Measurements from ENCODE around the gene AFAP1.

The AFAP1 gene

DNA sequence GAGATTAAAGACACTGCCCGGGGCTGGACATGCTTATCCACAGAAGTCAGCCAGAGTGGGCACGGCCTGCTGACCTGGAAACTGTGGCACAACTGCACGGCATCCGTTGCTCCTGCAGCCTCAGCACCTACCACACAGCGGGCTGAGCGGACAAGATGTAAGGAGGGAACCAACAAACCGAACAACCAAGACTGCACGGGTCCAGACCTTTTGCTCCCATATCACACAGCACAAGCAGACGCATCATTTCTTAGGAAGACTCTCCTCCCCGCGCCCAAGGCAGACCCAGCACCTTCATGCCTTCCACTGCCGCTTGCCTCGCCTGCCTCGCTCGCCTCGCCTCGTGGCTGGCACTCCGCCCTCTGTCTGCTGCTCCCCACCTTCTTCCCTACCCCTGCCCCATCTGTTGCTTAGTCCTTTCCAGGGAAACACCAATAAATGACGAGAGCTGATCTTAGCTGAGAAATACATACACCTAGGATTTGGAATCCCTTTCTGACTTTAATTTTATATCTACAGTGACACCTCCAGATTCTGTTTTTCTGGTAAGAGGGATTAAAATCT lies 79.0 kb downstream of the AFAP1 start:
- DNase-seq, result no peak

DNA sequence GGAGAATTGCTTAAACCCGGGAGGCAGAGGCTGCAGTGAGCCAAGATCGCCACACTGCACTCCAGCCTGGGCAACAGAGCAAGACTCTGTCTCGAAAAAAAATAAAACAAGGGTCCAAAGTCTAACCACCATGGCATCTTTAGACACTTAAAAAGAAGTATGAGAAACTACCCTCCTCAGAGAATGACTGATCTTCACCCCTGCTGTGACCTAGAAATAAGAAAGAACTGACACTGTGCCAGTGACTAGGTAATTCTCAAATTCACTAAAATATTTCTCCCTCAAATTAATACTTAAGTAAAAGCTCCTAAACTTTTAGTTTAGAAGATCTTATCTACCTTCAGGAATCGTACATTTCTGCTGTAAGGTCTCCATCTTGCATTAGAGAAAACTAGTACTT lies 80.3 kb downstream of the AFAP1 start:
- DNase-seq, result no peak

DNA sequence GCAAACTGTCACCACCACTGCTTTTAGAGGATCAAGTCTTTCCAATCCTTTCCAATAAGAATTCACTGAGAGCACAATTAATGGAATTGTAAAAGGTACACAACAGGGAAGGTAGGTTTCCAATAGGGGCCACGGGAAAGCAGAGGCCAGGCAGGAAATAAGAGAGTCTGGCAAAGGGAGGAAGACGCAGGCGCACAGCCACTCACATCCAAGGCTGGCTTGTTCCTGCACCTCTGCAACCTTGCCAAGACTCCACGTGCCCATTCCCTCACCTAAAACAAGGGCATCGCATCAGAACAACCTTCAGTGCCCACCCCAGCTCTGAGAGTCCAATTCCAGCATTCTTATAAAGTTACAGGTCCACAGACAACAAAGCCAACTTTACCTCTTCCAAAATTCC lies 81.2 kb downstream of the AFAP1 start:
- no peak for DNase-seq

DNA sequence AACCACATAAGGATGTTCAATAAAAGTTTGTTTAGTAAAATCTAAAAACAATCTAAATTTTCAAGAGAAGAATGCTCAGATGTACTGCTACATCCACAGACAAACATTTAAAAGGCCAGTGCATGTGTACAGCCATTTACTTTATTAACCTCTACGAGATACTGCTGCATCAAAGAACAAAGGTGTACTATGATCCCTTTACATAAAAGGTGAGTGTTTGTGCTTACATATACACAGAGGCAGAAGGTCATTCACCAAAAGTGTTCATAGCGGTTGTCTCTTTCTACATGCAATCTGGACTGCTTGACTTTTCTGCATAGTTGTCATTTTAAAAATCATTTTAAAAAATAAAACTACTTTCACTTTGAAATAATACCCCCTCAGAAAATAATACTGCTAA lies 81.7 kb downstream of the AFAP1 start:
- DNase-seq, result no peak

DNA sequence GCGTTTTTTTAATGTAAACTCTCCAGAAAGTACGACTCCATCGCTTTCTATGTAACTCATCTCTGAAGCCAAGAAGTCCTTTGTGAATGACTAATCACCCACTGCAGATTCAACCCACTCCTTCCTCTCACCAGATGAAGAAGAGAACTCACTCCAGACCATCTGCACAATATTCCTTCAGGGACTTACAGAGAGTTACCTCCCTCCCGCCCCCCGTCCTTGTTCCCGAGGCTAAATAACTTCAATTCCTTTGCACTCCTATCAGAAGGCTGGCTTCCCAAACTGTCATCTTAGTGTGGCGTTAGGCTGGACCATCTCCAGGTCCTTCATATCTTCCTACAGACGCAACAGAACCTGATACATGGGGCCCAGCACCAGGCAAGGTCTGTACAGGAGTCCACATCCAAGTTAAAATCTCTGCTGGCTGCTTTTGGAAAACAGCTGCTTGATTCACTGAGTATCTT lies 82.4 kb downstream of the AFAP1 start:
- no peak for DNase-seq

DNA sequence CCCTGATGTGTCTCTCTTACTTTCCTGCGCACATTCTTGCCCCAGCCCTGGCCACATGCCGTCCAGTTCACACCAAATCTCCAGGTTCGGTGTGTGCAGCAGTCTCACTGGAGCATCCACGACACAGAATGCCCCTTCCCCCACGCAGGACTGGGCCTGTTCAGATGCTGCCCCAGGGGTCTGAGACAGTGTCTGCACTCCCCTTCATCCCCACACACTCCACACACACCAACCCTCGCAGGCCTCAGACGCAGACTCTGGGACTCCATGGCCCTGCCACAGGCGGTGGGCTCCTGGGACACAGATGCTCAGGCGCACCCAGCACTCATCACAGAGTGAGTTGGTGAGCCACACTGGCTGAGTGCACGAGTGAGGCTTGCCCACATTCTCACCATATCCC lies 83.9 kb downstream of the AFAP1 start:
- DNase-seq, result no peak

DNA sequence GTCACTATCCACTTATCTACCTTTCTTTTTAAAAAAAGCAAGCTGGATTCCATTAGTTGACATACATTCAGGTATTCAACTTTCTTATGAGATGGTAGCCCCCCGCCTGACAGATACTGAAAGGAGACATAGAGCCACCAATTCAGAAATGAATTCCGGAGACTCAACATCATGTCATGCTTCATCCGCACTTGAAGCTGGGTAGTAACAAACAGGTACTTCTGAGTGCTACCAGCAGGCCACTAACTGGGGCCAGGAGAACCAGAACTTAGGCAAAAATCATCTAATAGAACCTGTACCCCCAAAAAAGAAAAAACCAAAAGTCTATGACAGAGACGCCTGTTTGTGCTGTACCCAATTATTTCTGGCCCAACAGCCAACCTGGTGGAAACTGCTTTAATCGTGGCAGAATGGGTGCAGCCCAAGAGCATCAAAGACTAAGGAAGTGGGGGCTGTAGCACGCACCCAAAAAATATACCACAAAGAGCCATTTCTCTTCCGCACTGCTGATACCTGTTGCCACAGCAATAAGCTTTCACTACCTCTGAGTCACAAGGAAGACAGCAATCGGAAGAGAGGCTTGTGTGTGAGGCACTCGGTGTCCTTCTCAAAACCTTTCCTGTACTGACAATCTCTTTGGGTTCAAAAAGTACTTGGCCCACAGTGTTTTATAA lies 84.8 kb downstream of the AFAP1 start:
- DNase-seq, result no peak

DNA sequence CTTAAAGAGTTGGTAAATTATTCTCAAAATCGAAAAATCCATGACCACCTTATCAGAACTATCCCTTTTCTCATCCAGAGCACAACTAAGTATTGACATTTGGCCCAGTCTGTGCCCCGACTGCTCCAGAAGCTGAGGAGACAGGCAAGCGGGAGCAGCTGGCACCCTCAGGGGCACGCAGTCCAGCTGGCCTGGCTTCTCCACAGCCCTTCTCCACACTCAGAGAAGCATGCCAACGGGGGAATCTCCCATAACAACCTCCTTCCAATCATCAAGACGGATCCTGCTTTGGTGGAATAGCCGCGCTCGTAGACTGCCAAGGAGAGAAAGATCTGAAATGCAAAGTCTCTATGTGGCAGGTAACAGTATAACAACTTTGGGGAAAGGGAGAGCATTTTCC lies 85.4 kb downstream of the AFAP1 start:
- no peak for DNase-seq

DNA sequence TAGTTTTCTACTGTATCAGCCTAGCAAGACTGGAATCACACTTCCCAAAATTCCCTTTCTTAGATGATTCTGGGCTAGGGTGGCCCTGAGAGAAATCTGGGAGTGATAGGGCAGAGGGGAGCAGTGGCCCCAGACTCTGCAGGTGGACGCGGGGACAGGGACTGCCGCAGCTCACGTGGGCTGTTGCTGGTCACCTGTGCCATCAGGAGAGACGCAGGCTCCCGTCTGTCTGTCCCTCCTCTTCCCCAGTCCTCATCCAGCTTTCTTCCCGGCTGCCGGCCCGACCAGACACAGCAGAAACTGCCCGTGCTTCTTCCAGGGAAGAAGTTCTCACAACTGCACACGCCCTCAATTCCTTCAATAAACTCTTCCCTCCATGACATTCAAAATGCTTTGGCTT lies 86.4 kb downstream of the AFAP1 start:
- no peak for DNase-seq

DNA sequence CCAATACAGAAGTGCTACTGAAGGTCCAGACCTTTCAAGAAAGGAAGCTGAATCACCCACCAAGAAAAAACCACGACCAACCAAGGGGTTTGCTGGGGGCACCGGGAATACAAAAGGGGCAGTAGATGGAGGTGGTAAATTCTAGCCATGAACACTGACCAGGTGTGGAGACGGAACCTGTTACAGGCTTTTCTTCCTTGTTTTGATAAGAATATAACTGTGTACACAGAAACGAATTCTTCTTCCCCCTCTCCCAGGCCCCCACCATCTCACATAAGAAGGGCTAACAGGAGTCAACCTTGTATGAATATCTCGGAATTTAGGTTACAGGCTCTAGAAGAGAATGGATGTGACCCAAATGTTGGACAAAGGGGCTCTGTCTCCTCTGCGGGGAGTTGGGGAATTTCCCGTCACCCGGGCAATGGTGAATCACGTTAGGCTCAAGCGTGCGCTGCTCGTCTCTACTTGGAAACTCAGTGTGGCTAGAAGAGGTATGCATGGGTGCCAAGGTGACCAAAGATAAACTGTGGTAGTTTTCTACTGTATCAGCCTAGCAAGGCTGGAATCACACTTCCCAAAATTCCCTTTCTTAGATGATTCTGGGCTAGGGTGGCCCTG lies 87.0 kb downstream of the AFAP1 start:
- DNase-seq, result no peak

DNA sequence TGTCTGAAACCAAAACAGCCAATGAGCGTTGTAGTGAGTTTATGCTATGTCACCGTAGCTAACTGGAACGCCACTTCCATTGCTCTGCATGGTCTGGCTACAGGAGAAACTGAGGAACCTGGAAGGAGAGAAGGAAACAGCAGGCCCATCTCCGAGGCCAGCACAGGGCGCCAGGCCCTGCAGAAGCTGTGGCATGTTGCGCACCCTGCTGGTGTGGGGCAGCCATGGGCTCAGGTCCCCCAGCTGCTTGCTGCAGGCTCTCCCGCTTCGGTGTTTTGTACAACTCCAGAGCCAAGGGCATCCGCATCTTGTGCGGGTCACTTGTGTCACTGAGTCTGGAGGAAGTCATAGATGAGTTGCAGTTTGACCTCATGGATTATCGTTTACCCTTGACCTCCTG lies 89.2 kb downstream of the AFAP1 start:
- no peak for DNase-seq

DNA sequence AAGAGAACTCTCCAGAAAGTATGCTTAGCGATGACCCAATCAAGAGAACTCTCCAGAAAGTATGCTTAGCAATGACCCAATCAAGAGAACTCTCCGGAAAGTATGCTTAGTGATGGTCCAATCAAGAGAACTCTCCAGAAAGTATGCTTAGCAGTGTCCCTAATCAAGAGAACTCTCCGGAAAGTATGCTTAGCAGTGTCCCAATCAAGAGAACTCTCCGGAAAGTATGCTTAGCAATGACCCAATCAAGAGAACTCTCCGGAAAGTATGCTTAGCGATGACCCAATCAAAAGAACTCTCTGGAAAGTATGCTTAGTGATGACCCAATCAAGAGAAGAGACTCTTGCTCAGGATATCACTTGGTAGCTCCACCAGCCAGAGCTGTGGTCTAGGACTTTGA lies 92.5 kb downstream of the AFAP1 start:
- no peak for DNase-seq

DNA sequence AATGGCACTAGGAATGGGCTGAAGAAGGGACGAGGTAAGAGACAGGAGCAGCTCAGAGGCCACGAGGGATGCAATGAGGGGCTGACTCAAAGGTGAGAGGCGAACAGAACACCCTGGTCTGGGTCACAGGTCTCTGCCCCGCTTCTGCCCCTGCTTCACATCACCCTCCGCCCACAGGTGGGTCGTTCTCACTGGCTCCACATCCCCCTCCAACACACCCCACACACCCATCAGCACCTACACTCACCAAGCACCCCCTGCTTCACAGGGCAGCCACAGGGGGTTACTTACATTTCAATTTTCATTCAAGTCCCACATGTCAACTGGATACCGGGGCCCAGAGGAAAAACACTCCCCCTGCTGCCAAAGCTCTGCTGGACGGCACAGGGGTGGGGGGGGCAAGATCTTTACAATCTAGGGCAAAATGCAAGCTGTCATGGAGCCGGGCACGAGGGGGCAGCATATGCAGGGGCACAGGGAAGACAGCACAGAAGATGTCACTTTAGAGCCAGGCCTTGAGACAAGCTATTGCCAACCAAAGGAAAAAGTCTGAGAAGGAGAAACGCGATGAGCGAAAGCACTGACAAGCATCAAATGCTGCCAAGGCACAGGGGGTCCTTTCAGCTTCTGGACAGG lies 94.0 kb downstream of the AFAP1 start:
- no peak for DNase-seq

DNA sequence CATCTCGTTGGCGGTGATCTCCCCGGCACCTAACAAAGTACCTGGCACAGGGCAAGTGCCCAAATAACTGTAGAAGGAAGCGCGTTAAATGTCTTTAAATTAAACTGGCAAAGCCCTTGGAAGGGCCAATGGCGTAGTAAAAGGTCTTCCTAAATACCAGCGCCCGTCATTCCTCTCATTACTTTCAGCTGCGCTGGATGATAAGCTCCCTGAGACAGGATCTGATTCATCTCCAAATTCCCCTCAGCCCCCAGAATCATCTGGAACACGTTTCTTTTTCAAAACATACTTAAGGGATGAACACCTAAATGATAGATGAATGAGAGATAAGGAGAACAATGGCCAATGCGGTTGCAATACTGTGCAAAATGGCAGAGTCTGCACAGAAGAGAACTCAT lies 95.1 kb downstream of the AFAP1 start:
- no peak for DNase-seq

DNA sequence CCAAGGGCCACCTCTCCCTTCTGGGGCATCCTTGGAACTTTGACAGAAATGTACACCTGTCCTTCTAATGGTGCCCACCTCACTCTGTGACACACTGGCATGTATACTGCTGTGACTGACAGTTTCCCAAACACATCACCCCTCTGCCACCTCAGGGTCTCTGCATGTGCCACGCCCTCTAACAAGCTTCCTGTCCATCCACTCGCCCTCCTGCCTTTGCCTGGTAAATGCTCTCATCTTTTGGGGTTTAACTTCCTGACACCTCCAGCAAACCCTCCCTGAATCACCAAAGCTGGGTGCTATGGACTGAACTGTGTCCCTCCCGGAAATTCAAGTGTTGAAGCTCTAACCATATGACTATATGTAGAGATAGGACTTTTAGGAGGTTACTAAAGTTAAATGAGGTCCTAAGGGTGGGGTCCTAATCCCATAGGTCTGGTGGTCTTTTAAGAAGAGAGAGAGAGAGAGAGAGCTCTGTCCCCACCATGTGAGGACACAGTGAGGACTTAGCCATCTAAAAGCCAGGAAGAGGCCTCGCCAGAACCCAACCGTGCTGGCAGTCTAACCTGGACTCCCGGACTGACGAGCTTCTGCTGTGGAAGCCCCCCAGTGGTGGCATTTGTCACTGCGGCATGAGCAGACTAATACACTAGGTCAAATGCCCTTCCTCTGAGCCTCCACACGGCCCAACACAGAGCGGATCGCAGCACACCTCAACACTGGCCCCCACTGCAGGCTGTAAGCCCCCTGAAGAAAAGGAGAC lies 95.6 kb downstream of the AFAP1 start:
- DNase-seq, result no peak

DNA sequence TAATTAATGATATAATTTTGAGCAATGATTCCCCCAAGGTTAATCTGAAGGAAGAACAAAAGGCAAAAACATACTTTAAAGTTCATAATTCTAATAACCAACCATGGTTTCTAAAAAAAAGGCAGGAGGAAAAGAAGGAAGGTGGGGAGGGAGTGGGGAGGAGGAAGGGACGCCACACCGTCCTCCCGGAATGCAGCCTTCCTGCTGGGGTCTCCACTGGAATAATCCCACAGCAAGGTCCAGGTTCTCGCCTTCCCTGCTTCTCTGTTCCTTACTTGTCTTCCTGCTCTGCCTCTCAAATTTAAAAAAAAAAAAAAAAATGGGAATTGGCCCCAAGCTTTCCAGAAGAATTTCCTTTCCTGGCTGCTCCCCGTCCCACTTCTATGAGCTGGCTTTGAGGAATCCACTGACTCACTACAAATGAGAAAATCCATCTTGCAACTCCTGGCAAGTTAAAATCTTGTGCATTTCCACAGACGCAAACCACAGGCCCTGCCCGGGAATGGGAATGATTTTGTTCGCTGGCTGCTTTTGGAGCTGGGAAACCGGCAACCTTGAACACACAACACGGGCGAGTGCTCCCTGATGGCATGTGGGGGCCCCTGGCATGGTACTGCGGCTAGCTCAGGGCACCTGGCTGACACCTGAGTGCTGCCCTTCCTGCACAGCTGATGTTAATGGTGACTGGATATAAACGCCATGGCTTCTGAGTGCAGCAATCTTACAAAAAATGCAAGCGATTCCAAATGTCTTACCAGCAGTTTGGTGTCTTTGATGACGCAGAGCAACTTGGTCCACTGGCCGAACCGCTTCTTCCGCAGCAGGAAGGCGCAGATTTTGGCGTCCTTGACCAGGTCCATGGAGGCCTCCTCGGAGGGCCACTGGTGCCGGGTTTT lies 97.0 kb downstream of the AFAP1 start:
- DNase-seq, result no peak

DNA sequence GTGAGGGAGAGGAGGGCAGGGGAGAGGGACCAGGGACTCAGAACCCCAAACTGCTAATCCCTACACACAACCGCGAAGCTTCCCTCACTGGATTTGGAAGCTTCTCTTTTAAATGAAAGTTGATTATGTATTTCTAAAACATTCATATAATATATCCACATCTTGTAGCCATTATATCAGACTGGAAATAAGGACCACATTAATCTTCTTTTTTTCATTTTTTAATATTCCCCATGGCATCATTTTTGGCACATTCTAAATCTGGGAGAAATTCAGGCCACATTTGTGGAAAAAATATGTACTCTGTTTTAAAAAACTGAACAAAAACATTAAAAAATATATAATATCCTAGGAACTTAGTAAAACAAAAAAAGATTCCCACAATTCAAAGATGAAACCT lies 97.8 kb downstream of the AFAP1 start:
- no peak for DNase-seq

DNA sequence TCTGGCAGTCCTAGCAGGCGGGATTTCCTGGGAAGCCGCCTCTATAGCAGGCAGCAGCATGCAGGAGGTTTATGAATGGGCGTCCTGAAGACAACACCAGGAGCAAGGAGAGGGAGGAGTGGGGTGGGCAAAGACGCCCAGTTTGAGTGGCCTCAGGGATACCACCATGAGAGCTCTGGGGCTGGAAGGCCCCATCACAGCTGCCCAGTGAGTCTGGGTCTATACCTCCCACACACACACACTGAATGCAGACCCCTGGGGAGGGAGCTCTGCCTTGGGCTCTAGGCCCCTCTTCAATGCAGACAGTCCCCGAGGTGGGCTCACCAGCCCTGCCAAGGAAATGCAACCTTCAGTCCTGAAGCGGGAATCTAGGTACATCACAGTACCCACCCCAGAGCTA lies 98.6 kb downstream of the AFAP1 start:
- DNase-seq, result no peak

DNA sequence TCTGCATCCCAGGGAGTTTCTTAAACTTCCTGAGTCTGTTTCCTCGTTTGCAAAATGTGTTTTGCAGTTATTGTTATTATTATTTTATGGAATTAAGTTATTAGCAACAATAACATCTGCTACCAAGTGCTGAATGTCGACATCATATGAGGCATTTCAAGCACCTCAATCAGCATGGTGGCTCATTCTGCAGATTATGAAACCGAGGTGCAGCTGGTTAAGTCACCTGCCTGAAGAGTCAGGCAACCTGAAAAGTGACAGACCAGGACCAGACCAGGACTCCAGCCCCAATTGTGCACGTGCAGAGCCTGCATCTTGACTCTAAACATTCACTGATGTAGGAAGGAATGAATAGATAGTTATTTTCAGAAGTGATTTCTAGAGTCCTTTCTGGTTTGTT lies 99.8 kb downstream of the AFAP1 start:
- no peak for DNase-seq

DNA sequence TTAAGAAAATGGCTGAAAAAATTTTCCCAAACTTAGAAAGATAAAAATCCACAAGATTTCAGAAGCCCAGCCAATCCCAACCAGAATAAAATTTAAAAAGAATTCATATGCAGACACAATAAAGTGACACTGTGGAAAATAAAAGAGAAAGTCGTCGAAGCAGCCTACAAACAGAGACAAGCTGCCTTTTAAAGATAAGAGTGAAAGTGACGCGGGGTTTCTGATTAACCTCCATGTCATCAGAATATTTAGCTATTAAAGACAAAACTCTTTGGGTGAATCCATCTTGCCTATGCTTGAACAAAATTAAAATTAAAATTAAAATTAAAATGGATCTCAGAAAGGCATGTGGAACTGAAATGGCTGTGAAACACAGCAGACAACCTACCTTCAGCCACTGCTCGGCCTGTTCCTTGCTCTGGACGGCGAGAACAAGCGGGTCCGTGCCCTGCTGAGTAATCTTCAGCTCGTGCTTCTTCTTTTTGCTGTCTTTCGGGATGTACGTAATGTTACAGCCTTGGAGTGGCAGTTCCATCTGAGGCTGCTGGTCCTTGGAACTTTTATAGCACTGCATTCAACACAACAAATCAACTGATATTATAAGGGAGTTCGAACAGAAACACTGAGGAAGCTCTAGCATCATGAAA lies 101.4 kb downstream of the AFAP1 start:
- no peak for DNase-seq

DNA sequence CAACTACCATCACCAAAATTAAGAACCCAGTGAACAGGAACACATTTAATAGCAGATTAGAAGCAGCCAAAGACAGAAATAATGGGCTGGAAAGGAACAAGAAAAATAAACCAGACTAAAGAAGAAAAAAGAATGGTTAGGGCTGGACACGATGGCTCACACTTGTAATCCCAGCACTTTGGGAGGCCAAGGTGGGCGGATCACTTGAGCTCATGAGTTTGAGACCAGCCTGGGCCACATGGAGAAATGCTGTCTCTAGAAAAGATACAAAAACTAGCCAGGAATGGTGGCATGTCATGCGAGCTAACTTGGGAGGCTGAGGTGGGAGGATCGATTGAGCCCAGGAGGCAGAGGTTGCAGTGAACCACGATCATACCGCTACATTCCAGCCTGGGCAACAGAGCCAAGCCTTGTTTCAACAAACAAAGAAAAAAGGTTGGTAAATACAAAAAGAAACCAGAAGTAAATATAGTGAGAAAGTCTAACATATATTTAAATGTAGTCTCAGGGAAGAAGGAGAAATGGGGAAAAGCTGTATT lies 102.0 kb downstream of the AFAP1 start:
- DNase-seq, result no peak
